ENCODE results near the gene TNNI3K. TPM values are rescaled to one million over a fixed set of nuclear protein-coding genes. Genes with fewer than 3 reads are reported as not detected.

TNNI3K gene
- total RNA-seq, 1 donor from 2014 or later: not detected

DNA sequence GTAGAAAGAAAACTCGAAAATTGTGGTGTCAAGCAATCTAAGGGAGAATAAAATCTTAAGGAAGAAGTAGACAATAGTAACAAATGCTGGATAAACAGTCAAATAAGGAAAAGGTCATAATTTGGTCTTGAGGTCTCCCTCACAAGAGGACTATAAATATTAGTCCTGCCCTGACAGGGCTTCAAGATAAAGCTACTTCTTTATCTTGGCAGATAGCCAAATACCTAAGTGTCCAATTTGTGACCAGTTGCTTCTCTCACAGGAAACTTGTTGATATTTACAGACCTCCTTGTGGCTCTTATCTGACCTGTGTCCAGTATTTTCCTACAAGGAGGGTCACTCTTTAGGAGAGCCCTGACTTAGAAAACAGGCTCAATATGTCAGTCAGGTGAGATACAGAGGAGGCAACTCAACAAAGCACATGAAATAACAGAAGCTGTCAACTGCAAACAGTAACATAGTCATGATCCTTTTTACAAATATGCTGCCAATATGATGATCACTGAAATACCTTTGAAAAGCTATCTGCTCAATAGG is 88.8 kb downstream of the TNNI3K start:
- intact Hi-C loops (cut with DNase I): no loop called here
- H3K36me3 ChIP-seq: no peaks in the 10 kb centered on the region
- no peak overlapping the region for H3K27ac ChIP-seq
- DNase-seq (ENCODE audit: extremely low spot score in 2 of 2): no peak
- H3K4me3 ChIP-seq: no peak overlapping the region
- no peaks in the 10 kb centered on the region for H3K27me3 ChIP-seq
- TF ChIP-seq POLR2AphosphoS5 (IDR thresholded peaks at IDR 0.05; ENCODE audit: insufficient read depth in 1 of 2, low read depth in 1 of 2): no peak
- no peak for TF ChIP-seq POLR2A (IDR thresholded peaks at IDR 0.05)
- TF ChIP-seq, protein P1, sequence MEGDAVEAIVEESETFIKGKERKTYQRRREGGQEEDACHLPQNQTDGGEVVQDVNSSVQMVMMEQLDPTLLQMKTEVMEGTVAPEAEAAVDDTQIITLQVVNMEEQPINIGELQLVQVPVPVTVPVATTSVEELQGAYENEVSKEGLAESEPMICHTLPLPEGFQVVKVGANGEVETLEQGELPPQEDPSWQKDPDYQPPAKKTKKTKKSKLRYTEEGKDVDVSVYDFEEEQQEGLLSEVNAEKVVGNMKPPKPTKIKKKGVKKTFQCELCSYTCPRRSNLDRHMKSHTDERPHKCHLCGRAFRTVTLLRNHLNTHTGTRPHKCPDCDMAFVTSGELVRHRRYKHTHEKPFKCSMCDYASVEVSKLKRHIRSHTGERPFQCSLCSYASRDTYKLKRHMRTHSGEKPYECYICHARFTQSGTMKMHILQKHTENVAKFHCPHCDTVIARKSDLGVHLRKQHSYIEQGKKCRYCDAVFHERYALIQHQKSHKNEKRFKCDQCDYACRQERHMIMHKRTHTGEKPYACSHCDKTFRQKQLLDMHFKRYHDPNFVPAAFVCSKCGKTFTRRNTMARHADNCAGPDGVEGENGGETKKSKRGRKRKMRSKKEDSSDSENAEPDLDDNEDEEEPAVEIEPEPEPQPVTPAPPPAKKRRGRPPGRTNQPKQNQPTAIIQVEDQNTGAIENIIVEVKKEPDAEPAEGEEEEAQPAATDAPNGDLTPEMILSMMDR (IDR thresholded peaks at IDR 0.05): no peak
- H3K9me3 ChIP-seq: no peaks in the 10 kb centered on the region
- H3K4me1 ChIP-seq: no peaks in the 10 kb centered on the region

DNA sequence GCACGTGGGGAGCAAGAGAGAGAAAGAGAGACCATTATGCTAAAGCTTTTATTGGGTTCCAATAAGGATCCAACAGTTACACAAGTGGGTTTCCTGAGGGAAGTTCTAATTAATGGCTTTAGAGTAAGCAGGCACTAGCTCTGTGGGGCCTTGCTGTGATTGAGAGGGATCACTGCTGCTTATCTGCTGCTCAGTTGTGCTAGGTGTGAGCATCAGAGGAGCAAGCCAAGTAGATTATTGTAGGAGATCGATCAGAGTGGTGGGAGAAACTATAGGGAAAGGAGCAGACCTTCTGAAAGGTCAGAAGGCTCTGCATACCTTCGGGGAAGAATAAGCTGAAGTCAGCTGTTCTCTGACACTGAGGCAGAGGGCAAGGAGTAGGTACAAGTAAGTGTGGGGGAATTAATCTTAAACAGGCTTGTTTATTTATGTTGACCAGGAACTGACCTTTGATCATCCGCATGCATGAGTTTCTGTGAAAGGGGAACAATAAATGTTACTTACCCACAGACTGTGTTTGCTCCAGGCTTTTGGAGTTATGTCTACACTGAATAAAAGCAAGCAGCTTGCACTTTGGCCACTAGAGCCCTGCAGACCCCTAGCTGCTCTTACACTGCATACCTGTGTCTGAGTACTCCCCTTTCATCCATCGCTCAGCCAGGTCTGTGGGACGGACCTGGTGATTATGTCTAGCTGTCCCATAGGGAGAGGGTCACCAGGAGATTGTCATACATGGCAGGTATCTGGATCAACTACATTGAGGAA is 89.7 kb downstream of the TNNI3K start:
- no peaks in the 10 kb centered on the region for H3K27me3 ChIP-seq
- DNase-seq (ENCODE audit: extremely low spot score in 2 of 2): no peak
- H3K9me3 ChIP-seq: no peaks in the 10 kb centered on the region
- no peak overlapping the region for H3K4me3 ChIP-seq
- no peaks in the 10 kb centered on the region for H3K36me3 ChIP-seq
- intact Hi-C loops (cut with DNase I): no loop called here
- TF ChIP-seq, protein P1 (IDR thresholded peaks at IDR 0.05): no peak
- no peak for TF ChIP-seq POLR2AphosphoS5 (IDR thresholded peaks at IDR 0.05; ENCODE audit: insufficient read depth in 1 of 2, low read depth in 1 of 2)
- no peak for TF ChIP-seq POLR2A (IDR thresholded peaks at IDR 0.05)
- no peak overlapping the region for H3K27ac ChIP-seq
- H3K4me1 ChIP-seq: no peaks in the 10 kb centered on the region

DNA sequence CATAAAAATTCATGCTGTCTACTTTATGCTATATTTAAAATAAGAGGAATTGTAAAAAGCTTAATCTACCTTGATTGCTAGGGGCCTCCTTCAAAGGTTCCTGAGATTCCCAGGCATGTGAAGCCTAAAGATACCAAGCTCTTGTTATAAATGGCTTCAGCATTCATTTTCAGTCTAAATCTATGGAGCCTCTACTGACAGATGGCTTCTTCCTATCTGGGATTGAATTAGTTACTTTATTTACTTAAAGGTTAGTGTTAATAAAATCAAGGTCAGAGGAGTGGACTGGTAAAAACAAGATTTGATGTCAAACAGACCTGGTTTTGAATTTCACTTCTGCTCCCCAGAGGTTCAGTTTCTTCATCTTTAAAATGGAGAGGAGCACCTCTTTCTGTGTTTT is 93.7 kb downstream of the TNNI3K start:
- H3K36me3 ChIP-seq: no peaks in the 10 kb centered on the region
- intact Hi-C loops (cut with DNase I): no loop called here
- H3K4me3 ChIP-seq: no peak overlapping the region
- TF ChIP-seq POLR2AphosphoS5 (IDR thresholded peaks at IDR 0.05; ENCODE audit: insufficient read depth in 1 of 2, low read depth in 1 of 2) (no peak), POLR2A (IDR thresholded peaks at IDR 0.05) (no peak)
- TF ChIP-seq, protein P1 (IDR thresholded peaks at IDR 0.05): no peak
- DNase-seq (ENCODE audit: extremely low spot score in 2 of 2): no peak
- H3K27me3 ChIP-seq: no peaks in the 10 kb centered on the region
- H3K4me1 ChIP-seq: no peaks in the 10 kb centered on the region
- no peaks in the 10 kb centered on the region for H3K9me3 ChIP-seq
- no peak overlapping the region for H3K27ac ChIP-seq

DNA sequence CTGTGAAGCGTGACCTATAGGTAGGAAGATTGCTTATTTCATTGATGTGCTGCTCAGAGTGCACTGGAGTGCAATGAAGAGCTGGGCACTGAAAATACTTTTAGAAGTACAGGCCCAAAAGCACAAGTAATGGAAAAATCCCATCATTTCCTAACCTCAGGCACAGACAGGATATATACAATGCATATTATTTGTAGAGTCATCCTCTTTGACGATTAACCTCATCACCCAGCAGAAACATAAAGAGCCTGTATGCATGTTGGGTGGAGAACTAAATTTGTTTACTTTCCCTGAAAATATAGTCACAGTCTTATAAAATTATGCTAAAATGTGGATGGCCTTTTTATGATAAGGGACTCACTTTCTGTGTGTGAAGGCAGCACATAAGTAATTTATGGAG is 98.1 kb downstream of the TNNI3K start:
- Histone ChIP-seq H3K9me3 (no peaks in the 10 kb centered on the region), H3K4me3 (no peak overlapping the region), H3K27me3 (no peaks in the 10 kb centered on the region), H3K36me3 (no peaks in the 10 kb centered on the region), H3K4me1 (no peaks in the 10 kb centered on the region), H3K27ac (no peak overlapping the region)
- no peak for DNase-seq (ENCODE audit: extremely low spot score in 2 of 2)
- no peak for TF ChIP-seq POLR2AphosphoS5 (IDR thresholded peaks at IDR 0.05; ENCODE audit: insufficient read depth in 1 of 2, low read depth in 1 of 2)
- TF ChIP-seq, protein P1 (IDR thresholded peaks at IDR 0.05): no peak
- no peak for TF ChIP-seq POLR2A (IDR thresholded peaks at IDR 0.05)
- intact Hi-C loops (cut with DNase I): no loop called here

DNA sequence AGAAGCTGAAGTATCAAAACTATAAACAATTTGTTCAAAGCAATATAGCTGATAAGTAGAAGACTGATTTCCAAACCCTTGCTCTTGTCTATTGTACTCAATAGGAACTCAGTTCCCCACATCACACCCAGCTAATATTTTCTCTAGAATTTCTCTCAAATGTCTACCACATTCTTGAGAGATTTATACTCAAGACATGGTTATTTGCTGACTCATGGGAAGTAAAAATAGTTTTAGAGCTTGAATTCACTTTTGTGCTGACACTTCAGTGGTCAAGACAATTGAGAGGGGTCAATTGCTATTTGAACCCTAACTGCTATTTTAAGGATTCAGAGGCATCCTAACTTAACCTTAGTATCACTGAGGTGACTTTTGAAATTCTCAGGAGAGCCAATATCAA is 99.0 kb downstream of the TNNI3K start:
- no peaks in the 10 kb centered on the region for H3K9me3 ChIP-seq

More for the DNA sequence above, 99.0 kb downstream of the TNNI3K start:
- Histone ChIP-seq H3K36me3 (no peaks in the 10 kb centered on the region), H3K4me3 (no peak overlapping the region), H3K27me3 (no peaks in the 10 kb centered on the region), H3K4me1 (no peaks in the 10 kb centered on the region), H3K27ac (no peak overlapping the region)
- no peak for DNase-seq (ENCODE audit: extremely low spot score in 2 of 2)
- no peak for TF ChIP-seq POLR2AphosphoS5 (IDR thresholded peaks at IDR 0.05; ENCODE audit: insufficient read depth in 1 of 2, low read depth in 1 of 2)
- TF ChIP-seq, protein P1 (IDR thresholded peaks at IDR 0.05): no peak
- no peak for TF ChIP-seq POLR2A (IDR thresholded peaks at IDR 0.05)
- intact Hi-C loops (cut with DNase I): no loop called here
